ENCODE data around the gene SKAP2.

GRCh38 chr7:26657206-26657641, 207.2 kb downstream of the SKAP2 start:
- TF ChIP-seq REST (IDR thresholded peaks at IDR 0.05) = no peak
- no peak for TF ChIP-seq RARB (CRISPR knock-in tag; IDR thresholded peaks at IDR 0.05)
- TF ChIP-seq KDM1A (IDR thresholded peaks at IDR 0.05; ENCODE audit: low read depth) = no peak
- TF ChIP-seq USF2 (IDR thresholded peaks at IDR 0.05) = no peak
- TF ChIP-seq POLR2A (IDR thresholded peaks at IDR 0.05; ENCODE audit: low read length) = no peak
- no peak for TF ChIP-seq CHD2 (IDR thresholded peaks at IDR 0.05; ENCODE audit: low read length, partially characterized antibody)

Measured in A549 (cell line).